Heart left ventricle (tissue), 16 donors: ENCODE data around the gene BMERB1. TPM values are rescaled to one million over a fixed set of nuclear protein-coding genes. Genes with fewer than 3 reads are reported as not detected.
A peak's percentile ranks its signal among the peaks of the same experiment; 100 is the strongest.

ENCODE experiments used
- ATAC-seq, 4 donors: fragments of 200-7000 bp; cut with Tn5 transposase; one replicate each; pipeline ENCODE4 v1.9.1; 2020 to 2022; ENCODE audit warnings: moderate library complexity in 4 of 4, mild to moderate bottlenecking in 3 of 4, moderate number of reproducible peaks in 1 of 4
- DNase-seq, 5 donors: peaks; one replicate each; pipeline ENCODE4 v3.0.0-alpha.2; 2020
- H3K27ac ChIP-seq, 12 donors: fragments of 200-600 bp; sonication (generic) in 4 of 12; one replicate each; pipeline versions ENCODE4 v1.5.0 to v1.8.0; 2016 to 2022; ENCODE audit warnings: mild to moderate bottlenecking in 2 of 12
- H3K27me3 ChIP-seq, 9 donors: fragments of 200-600 bp; sonication (generic) in 2 of 9; one replicate each; pipeline versions ENCODE4 v1.5.1 to v1.8.0; 2016 to 2022; ENCODE audit warnings: mild to moderate bottlenecking in 3 of 9
- H3K36me3 ChIP-seq, 9 donors: fragments of 200-600 bp; sonication (generic) in 2 of 9; one replicate each; pipeline versions ENCODE4 v1.5.0 to v1.8.0; 2018 to 2022; ENCODE audit warnings: mild to moderate bottlenecking in 2 of 9
- H3K4me1 ChIP-seq, 12 donors: fragments of 200-600 bp; sonication (generic) in 4 of 12; one replicate each; pipeline versions ENCODE4 v1.5.0 to v1.8.0; 2016 to 2022; ENCODE audit warnings: mild to moderate bottlenecking in 3 of 12
- H3K4me3 ChIP-seq, 12 donors: fragments of 200-600 bp; sonication (generic) in 4 of 12; one replicate each; pipeline versions ENCODE4 v1.5.0 to v1.8.0; 2017 to 2022; ENCODE audit warnings: mild to moderate bottlenecking in 9 of 12, moderate library complexity in 4 of 12
- H3K9me3 ChIP-seq, 12 donors: fragments of 200-600 bp; sonication (generic) in 4 of 12; one replicate each; pipeline versions ENCODE4 v1.5.0 to v1.8.0; 2016 to 2022; ENCODE audit warnings: mild to moderate bottlenecking in 1 of 12
- POLR2A ChIP-seq, 2 donors: fragments of 450-650 bp; IDR thresholded peaks; one replicate each; pipeline ENCODE4 v1.6.1; 2017; ENCODE audit warnings: antibody characterized with exemption in 2 of 2, mild to moderate bottlenecking in 2 of 2, moderate library complexity in 2 of 2
- WGBS, 4 donors: extraction: QIAGEN DNeasy Blood & Tissue Kit in 2 of 4; methylation state at CpG; one replicate each; pipeline versions ENCODE4 v1.1.5 to v1.1.7; 2013 to 2018; 5-methylcytosine and 5-hydroxymethylcytosine counted together
- intact Hi-C, 10 donors: fragments of 100-400 bp; cut with DNase I; formaldehyde crosslinking; loops; one replicate each; pipeline versions ENCODE4 v1.11.1 to v1.14.2; 2022
- polyA plus RNA-seq, 2 donors: library from polyadenylated mRNA; stranded (reverse); fragments of 200-250 nt; gene quantifications; one replicate each; pipeline ENCODE4 v1.2.3, GENCODE V29; 2013
- total RNA-seq, 9 donors: library from RNA; depleted of rRNA in 2 of 9; stranded (reverse); fragments of >200 nt in 2 of 9; fragmentation: NEBNext Ultra II Directional in 3 of 9; extraction: Animal tissue kit (Norgen Biotek cat#: 25700) in 3 of 9; gene quantifications; one replicate each; pipeline versions ENCODE4 v1.1.0 to v1.2.4, GENCODE V29; 2016 to 2023
- TF ChIP-seq, protein P1 (sequence below), 12 donors: fragments of 200-600 bp; sonication (generic) in 4 of 12; IDR thresholded peaks; one replicate each; pipeline versions ENCODE4 v1.5.0 to v1.8.0; 2018 to 2022; ENCODE audit warnings: antibody characterized with exemption in 12 of 12, mild to moderate bottlenecking in 5 of 12
- donor health status: ischemic (EF 13 %, LVEDD 7.1; RV severe dilation, severe dysfunction).
- donor health status: healthy with polysubstance abuse.
- donor health status: DM: no; HTN: yes; CAD: no.
- donor health status: DM: no; HTN: no; CAD: no.
- donor health status: ischemic (EF 25% LVEDD 6.9; RV normal size, moderate dysfunction).
- donor health status: ischemic (EF 25% LVEDD 5.7; RV mildly dilated, moderate dysfunction).
- donor health status: healthy.
- donor health status: DM: yes; HTN: yes; CAD: no.
- donor health status: ischemic (EF 35%, LVEDD 5.7; RV mildly dilated, moderate dysfunction).
- donor health status: nonischemic (EF 11% LVEDD 7.7; RV severe dilation, severe dysfunction).
- donor health status: DM: yes; HTN: yes; CAD: no.
- donor health status: PGD.
- donor health status: ischemic (EF 29% LVEDD 5.4; RV normal size, mild dysfunction).
- donor health status: nonischemic (EF 23%, LVEDD 6.1; RV moderate dilation, normal function).

BMERB1 gene
- total and polyA plus RNA-seq, 11 donors, result 20.8 to 105 (median 70.5) TPM

DNA sequence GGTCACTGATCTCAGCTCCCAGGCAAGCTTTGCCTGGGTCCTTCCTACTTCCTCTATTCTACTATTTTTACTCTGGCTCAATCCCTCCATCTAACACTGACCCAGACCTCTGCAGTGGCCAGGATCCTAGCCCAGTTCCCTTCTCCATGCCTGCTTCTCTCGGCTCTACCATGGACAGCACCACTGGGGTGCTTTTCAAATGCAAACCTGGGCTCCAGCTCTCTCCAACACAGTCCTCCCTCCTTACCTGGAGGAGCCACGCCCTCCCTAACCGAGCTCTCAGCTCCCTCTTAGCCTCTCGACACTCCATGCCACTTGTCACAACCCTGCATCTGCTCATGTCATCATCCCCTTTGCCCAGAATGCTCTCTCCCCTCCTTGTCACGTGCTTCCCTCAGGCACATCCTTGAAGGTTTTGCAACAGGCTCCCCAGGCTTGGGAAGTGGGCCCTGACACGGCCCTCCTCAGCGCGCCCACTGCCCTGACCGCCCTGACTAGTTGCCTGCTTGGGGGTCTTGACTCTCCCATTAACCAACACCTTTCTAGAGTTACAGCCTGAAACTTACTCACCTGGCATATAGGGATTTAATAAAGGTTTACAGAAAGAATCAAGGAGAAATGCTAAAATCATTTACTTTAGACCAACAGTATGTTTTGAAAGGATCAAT, 167.0 kb downstream of the BMERB1 start:
- intact Hi-C loops, result loop anchor here in 1 of 10 donors (10.0 kb wide), 1 partner anchor 177 kb away; no protein-coding TSS in a partner anchor
- no peak overlapping the region for H3K4me3 ChIP-seq
- H3K36me3 ChIP-seq, result peaks cover 0 to 100% (median 94%) of the 10 kb centered on the region in 9 donors
- no peak for DNase-seq
- ATAC-seq, result no peak
- H3K27ac ChIP-seq, result no peak overlapping the region
- 85 to 90% (median 86%) methylated on average over 9 of the region's 9 CpGs for WGBS, 4 donors
- H3K27me3 ChIP-seq, result no peaks in the 10 kb centered on the region
- H3K4me1 ChIP-seq, result peaks cover 0 to 13% (median 0%) of the 10 kb centered on the region in 12 donors
- TF ChIP-seq, protein P1, sequence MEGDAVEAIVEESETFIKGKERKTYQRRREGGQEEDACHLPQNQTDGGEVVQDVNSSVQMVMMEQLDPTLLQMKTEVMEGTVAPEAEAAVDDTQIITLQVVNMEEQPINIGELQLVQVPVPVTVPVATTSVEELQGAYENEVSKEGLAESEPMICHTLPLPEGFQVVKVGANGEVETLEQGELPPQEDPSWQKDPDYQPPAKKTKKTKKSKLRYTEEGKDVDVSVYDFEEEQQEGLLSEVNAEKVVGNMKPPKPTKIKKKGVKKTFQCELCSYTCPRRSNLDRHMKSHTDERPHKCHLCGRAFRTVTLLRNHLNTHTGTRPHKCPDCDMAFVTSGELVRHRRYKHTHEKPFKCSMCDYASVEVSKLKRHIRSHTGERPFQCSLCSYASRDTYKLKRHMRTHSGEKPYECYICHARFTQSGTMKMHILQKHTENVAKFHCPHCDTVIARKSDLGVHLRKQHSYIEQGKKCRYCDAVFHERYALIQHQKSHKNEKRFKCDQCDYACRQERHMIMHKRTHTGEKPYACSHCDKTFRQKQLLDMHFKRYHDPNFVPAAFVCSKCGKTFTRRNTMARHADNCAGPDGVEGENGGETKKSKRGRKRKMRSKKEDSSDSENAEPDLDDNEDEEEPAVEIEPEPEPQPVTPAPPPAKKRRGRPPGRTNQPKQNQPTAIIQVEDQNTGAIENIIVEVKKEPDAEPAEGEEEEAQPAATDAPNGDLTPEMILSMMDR (IDR thresholded peaks at IDR 0.05), result no peak
- no peak for TF ChIP-seq POLR2A (IDR thresholded peaks at IDR 0.05)
- no peaks in the 10 kb centered on the region for H3K9me3 ChIP-seq

DNA sequence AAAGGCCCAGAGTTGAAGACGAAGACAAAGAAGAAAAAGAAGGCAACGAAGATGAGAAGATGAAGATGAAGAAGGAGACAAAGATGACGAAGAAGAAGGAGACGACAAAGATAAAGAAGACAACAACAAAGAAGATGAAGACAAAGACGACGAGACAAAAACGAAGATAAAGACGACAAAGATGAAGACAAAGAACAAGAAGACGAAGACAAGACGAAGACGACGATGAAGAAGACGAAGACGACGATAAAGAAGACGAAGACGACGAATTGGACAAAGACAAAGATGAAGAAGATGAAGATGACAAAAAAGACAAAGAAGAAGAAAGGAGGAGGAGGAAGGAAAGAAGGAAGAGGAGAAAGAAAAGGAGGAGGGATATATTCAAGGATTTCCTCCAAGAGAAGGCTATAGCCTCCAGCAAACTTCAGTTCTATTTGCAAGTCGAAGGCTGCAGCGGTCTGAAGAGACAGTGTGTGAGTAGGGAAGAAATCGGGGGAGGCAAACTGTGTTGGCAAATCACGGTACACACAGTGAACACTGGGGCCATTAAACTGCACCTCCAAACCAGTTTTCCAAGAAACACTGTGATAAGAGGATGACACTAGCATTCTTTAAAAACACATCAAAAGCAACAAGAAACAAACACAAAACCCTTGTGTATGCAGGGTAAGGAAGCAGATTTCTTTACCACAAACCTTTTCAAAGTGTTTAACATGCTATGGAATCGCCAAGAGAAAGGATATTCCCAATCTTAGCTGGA, 168.1 kb downstream of the BMERB1 start:
- intact Hi-C loops, result loop anchor here in 1 of 10 donors (10.0 kb wide), 1 partner anchor 178 kb away; no protein-coding TSS in a partner anchor

DNA sequence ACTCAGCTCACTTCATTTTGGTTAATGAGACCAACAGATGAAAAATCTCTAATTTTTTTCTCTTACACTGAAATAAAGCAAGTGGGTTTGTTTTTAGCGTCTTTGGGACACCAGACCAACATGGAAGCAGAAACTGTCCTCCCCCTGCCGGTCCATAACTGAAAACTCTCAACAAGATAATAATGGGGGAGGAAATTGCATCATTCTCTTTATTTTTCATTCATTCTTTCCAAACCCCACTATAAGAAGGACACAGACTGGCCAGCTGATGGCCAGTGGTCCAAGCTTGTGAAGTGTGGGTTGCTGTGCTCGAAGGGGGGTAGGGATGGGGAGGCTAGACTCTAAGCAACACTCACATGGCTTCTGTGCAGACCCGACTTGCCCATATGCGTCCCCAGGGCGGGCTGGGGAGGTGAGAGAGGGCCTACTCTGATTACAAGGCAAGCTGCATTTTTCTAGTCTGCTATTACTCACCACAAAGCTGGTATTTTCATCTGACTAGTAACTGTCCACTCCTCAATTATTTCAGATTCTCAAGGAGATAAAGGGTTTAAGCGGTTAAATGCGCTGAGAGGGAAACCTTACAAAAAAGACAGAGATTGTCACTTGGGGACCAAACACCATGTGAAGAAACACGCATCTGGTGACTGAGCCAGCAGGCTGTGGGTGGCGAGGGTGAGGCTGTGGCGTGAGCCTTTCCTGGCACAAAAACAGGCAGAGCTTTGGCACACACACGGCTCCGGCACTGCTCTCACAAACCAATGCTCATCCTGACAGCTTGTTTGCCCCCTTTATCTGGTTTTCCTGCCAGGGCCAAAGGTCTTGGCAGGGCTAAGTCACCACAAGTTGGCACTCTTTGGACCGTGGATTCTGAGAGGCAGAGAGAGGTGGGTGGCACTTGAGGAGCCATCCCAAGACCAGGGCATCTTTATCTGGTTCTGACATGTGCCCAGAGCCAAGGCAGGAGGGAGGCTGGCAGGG, 170.4 kb downstream of the BMERB1 start:
- no peak for TF ChIP-seq POLR2A (IDR thresholded peaks at IDR 0.05)
- TF ChIP-seq, protein P1 (IDR thresholded peaks at IDR 0.05), result no peak
- Histone ChIP-seq H3K4me1 (peaks cover 0 to 18% (median 8%) of the 10 kb centered on the region in 12 donors), H3K9me3 (no peaks in the 10 kb centered on the region), H3K27me3 (no peaks in the 10 kb centered on the region), H3K27ac (peak overlapping the region in 1 of 12 donors; percentile 46), H3K36me3 (peaks cover 0 to 100% (median 94%) of the 10 kb centered on the region in 9 donors), H3K4me3 (no peak overlapping the region)
- 80 to 90% (median 86%) methylated on average over 13 to 14 of the region's 14 CpGs for WGBS, 4 donors
- DNase-seq (no peak), ATAC-seq (no peak)
- intact Hi-C loops, result loop anchor here in 1 of 10 donors (10.0 kb wide), 1 partner anchor 180 kb away; no protein-coding TSS in a partner anchor

More for the DNA sequence above, 168.1 kb downstream of the BMERB1 start:
- peaks cover 0 to 6% (median 4%) of the 10 kb centered on the region in 12 donors for H3K4me1 ChIP-seq
- peaks cover 0 to 100% (median 94%) of the 10 kb centered on the region in 9 donors for H3K36me3 ChIP-seq
- TF ChIP-seq POLR2A (IDR thresholded peaks at IDR 0.05), result no peak
- TF ChIP-seq, protein P1 (IDR thresholded peaks at IDR 0.05), result no peak
- DNase-seq (no peak), ATAC-seq (no peak)
- 94 to 96% (median 95%) methylated on average over 23 of the region's 23 CpGs for WGBS, 4 donors
- H3K4me3 ChIP-seq, result no peak overlapping the region
- H3K27me3 ChIP-seq, result no peaks in the 10 kb centered on the region
- H3K27ac ChIP-seq, result no peak overlapping the region
- H3K9me3 ChIP-seq, result no peaks in the 10 kb centered on the region
